HG03139 (cell line): ENCODE data around the gene TSGA10IP.

Source experiments
- ATAC-seq: cut with Tn5 transposase; IDR thresholded peaks from one replicate; pipeline ENCODE4 v1.9.1; 2021; ENCODE audit not compliant: unreplicated experiment

Gene TSGA10IP

DNA sequence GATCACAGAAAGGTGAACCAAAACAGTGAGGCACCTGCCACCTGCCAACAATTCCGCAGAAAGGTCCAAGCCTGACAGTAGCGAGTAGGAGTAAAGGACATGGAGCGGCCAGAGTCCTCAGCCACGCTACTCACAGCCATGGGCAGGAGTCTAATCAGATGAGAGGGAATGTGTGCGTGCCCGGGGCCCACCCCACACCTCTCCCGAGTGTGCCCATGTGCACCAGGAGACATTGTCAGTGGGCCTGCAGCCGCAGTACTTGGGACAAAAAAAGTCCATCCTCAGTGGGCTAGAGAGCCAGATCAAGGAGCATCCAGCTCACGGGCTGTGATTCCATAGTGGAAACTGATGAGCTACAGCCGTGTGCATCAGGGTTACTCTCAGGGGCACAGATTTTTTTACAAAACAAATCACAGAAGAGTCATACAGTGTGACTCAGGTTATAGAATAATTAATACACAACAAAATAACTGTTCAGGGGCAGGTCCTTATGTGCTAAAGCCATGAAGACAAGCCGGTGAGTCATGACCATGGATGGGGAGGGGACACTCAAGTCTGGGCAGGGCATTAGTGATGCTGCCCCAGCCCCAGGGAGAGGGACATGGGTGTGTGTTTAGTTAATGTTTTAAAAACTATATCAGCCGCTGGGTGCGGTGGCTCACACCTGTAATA lies 28.3 kb downstream of the TSGA10IP start:
- ATAC-seq = no peak

DNA sequence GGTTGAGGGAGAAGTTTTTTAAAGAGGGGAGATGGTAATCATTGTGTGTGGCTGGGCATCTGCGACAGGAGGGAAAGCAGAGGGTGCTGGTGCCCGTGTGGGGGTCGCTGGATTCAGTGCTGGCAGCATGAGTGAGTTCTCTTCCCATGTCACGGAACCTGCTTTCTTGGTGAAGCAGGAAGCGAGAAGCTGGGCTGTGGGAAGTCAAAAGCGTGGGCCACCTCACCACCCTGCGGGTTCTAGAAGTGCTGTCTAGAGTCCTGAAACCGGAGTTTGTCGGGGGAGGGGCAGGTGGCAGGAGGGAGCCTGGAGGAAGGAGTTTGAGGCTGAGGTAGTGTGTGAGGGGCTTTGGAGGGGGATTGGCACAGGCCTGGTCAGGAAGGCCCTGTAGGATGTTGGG lies 30.5 kb downstream of the TSGA10IP start:
- no peak for ATAC-seq

GRCh38 chr11:65976216-65977176 lies 31.2 kb downstream of the TSGA10IP start:
- no peak for ATAC-seq

- no peak for ATAC-seq
Measured at GRCh38 chr11:65977621-65978390, 32.5 kb downstream of the TSGA10IP start.

DNA sequence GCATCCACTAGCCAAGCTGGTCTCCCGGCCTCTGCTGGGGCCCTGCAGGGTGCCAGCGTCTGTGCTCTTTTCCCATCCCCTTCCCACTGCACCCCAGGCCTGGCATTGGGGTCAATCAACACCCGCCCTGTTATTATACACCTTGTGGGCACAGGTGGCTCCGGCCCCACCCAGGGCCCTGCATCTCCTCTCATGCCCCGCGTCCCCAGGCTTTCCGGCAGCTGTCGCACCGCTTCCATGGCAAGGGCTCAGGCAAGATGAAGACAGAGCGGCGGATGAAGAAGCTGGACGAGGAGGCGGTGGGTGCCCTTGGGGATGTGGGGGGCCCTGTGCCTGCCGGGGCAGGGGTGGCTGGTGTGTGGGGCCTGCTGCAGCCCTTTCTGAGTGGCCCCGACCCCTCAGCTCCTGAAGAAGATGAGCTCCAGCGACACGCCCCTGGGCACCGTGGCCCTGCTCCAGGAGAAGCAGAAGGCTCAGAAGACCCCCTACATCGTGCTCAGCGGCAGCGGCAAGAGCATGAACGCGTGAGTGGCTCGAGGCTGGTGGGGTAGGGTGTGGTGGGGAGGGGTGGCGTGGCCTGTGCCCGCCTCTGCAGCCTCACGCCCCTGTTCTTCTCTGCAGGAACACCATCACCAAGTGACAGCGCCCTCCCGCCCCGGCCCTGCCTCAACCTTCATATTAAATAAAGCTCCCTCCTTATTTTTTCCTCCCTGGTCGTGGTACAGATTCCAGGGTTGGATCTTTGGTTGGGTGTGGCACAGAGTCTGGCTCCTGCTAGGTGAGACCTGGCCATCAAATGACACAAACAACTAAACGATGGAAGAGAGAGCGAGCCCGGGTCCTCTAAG lies 33.3 kb downstream of the TSGA10IP start:
- ATAC-seq = no peak

- no peak for ATAC-seq
Measured at GRCh38 chr11:65979261-65979759, 34.0 kb downstream of the TSGA10IP start.

- no peak for ATAC-seq
Measured at GRCh38 chr11:65981101-65981740, 35.9 kb downstream of the TSGA10IP start.

GRCh38 chr11:65981972-65982823 lies 36.9 kb downstream of the TSGA10IP start:
- no peak for ATAC-seq

DNA sequence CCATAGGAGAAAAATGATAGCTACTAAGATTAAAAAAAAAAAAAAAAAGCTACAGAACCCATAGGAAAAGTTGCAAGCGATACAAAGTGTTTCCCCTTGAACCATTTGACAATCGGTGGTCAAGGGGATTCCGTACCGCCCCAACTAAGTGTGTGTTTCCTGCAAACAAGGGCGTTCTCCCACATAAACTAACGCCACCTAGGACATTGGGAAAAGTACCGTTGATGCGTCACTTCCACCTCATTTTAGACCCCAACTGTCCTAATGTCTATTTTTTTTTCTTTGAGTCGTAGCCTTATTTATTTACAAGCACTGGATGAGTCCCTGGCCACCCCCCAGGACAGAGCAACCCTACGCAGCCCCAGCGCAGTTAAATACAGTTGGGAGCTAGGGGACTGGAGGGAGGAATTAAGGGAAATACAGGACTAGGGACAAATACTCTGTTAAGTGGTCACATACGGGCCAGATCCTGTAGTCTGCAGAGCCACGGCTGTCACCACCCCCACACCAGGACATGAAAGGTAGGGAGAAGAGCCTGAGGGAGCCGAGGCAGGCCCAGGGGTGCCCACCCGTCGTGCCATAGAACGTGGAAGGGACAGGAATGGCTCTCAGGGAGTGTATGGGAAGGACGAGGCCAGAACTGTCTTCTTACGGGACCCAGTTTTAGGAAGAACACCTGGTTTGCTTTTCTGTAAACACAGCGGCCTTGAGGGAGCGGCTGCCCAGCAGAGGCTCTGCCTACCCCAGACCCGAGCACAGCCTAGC lies 37.7 kb downstream of the TSGA10IP start:
- no peak for ATAC-seq

- ATAC-seq = no peak
Measured at GRCh38 chr11:65983589-65983987, 38.3 kb downstream of the TSGA10IP start.

DNA sequence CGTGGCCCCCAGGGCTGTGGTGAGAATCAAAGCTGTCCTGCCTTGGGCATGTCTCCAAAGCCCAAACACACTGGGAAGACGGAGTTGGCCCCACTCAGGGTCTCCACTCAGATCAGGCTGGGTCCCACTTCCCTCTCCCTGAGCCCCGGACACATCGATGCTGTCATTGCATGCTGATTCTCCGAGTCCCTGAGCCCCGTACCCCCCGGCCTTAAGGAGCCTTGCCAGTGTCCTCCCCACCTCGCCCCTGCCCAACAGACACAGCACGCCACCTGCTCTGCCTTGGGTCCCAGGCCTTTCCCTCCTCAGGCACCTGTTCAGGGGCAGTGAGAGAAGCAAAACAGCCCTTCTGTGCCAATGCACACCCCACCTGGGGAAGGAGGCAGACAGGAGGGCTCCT lies 42.1 kb downstream of the TSGA10IP start:
- no peak for ATAC-seq

- ATAC-seq = peak; percentile 88
Measured at GRCh38 chr11:65988791-65989592, 43.7 kb downstream of the TSGA10IP start.

- ATAC-seq = no peak
Measured at GRCh38 chr11:65992056-65992455, 46.8 kb downstream of the TSGA10IP start.

GRCh38 chr11:65997286-65997685 lies 52.0 kb downstream of the TSGA10IP start:
- no peak for ATAC-seq

DNA sequence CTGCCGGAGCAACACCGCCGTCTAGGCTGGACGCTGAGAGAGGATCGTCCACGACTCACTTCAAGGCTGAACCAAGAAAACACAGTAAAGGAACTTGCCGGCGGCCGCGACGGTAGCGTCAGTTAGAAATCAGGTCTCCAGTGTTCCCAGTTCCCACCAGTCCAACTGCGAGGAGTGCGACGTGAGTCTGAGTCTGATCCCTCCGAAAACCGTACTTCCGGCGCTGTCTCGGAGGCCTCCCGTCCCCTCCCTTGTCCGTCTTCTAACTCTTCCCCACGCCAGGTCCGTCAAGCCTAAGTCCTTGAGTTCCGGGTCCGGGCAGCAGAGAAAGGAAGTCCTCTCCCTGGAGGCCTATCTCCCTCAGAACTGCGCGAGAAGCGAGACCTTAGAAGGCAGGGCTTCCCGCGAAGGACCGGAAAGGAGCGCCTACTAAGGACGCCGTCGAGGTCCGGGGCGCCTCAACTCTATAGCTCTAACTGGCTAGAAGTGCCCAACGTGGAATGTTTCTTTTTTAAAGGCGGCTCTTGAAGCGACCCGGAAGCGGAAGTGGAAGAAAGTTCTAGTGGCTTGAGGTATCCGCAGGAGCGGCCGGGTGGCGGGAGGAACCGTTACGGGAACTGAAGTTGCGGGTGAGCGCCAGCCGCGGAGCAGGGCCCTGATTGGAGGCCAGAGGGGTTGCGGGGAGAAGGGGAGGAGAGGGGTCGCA lies 56.8 kb downstream of the TSGA10IP start, which contains the start of the genes BANF1 and EIF1AD:
BANF1 (plus strand) TSS at position 562 of the 706 bp plus-strand sequence. CDS start 748 bp downstream, outside the sequence.
EIF1AD (minus strand) TSS at position 216 of the 706 bp plus-strand sequence. CDS start 1,768 bp downstream, outside the sequence.
- ATAC-seq = peak; percentile 67

DNA sequence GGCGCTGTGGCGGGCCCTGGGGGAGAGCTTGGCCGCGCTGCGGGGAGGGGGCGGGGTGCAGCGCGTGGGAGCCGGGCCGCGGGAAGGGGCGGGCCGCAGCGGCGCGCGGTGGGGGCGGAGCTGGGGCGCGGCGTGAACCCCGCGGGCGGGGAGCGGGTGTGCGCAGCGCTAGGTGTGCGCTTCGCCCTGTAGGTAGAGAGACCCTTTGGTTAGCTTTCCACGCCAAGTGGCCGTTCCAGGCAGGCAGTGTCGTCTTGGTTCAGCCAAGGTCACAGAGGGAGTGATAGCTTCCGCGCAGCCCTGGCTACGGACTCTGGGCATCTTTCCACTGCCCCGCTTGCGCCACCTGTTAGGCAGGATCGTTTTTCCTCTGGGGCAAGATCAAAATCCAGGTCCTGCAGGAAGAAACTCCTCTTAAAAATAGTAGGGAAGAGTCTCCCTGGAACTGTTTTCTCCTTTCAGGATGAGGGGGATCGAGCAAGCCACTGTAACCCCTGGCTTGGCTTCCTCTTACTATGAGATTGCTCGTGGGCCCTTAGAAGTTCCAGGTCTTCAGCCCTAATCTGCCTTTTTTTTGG lies 57.5 kb downstream of the TSGA10IP start:
- ATAC-seq = peak; percentile 43
